GM18499 (cell line): ENCODE measurements around the gene MOSPD2.

Experiments used
- ATAC-seq: cut with Tn5 transposase; IDR thresholded peaks from one replicate; pipeline ENCODE4 v1.9.1; 2021; ENCODE audit warnings: moderate number of reproducible peaks; ENCODE audit not compliant: insufficient read depth, unreplicated experiment

Gene MOSPD2

GRCh38 chrX:14903891-14904290, 30.7 kb downstream of the MOSPD2 start:
- no peak for ATAC-seq

GRCh38 chrX:14913241-14913640, 40.0 kb downstream of the MOSPD2 start:
- no peak for ATAC-seq

GRCh38 chrX:14915596-14915995, 42.4 kb downstream of the MOSPD2 start:
- ATAC-seq = no peak

DNA sequence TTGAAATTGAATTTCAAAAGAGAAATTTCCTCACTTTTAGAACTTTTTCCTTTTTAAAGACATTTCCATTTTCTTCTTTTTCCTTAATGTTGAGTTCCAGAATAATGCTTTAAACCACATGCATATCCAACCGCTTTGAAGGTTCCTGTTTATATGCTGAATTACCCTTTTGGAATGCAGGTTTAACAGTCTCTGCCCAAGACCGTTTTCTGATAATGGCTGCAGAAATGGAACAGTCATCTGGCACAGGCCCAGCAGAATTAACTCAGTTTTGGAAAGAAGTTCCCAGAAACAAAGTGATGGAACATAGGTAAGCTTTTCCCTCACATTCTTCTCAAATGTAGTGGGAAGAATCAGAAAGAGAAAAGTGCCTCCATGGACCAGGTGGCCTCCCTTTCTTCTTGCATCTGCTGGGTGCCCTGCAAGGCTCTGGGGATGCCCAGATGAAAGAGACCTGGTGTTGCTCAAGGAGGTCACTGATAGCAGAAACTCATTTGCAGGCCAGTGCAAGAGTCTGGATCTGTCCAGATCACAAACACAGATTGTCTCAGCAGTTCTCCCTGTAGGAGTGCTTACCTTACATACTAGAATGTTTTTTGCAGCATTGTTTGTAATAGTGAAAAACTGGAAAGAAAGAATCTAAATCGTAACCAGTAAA, 42.9 kb downstream of the MOSPD2 start:
- no peak for ATAC-seq

DNA sequence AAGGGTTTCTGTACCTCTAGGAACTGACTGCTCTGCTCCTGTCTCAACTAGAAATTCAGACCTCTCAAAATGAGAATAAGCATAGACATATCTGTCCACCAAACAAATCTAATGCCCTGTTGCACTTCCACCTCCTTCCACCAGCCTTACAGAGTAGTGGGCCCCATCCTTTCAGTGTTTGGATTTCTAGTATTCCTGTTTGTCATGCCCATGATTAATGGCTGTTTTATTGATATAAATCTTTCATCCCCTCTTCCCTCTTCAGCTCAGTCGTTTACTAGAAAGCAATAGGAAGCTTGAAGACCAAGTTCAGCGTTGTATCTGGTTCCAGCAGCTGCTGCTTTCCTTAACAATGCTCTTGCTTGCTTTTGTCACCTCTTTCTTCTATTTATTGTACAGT, 46.2 kb downstream of the MOSPD2 start:
- no peak for ATAC-seq

DNA sequence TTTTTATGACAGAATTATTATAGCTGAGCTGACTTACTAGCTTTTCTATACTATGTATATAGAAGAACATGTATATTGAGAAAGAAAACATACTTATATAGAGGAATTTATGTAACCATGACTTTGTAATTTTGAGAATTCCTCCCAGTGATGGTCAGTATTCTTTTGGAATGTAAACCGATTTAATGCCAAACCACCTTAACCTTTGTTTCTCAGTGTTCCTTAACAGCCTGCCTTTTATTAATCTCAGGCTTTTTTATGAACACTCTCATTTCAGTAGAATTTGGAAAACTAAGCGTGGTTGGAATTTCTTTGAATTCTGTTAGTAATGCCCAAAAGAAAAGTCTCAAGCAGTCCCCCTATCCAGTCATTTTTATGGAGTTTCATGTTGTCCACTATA, 47.0 kb downstream of the MOSPD2 start:
- ATAC-seq = no peak

DNA sequence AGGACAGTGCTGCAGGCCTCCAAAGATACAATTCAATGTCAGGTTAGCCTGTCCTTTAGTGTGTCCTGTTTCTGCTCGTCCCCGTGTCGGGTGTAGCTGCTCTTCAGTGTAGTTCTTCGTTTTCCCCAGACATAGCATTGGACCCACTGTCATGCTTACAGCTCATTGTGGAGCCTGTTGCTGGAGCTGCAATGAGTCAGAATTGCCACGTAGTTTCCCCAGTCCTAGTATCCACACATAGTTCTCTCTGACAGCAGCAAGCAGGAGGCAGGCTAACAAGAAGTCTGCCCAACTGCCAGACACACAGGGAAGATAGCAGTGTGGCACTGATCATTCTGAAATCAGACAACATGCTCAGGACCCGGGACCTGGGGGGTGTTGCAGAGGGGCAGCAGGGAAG, 49.2 kb downstream of the MOSPD2 start:
- ATAC-seq = no peak

DNA sequence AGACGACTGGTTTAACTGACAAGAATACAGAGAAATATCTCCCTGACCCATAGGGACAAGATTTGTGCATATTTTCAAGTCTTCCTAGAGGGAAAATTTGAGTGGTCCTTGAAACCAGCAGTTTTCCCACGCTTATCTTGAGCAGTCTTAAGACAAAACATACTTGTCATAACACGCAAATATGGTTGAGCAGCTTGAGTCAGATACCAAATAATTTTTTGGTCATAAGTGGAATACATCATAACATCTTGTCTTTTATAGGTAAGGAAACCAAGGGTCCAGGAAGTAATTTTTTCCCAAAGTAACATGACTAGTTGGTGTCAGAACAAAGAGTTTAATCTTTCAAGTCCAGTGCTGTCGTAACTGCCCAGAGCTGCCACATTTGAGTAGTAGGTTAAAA, 50.5 kb downstream of the MOSPD2 start:
- ATAC-seq = no peak

GRCh38 chrX:14926471-14926870, 53.2 kb downstream of the MOSPD2 start:
- ATAC-seq = no peak

DNA sequence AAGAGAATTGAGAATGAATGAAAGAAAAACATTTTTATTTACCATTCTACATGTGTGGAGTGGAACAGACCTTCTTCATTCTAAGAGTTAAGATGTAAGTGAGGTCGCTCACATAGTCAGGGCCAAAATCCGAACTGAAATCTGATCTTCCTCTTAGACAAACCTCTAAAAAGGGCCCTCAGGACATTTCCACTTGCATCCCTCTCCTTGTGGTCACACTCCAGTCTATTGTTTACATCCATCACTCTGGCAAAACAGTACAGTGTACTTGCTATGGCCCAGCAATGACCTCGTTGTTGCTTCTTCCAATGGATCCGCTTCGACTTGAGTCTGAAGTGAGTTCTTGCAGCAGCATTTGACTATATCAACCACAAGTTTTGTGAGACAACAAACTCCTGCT, 54.2 kb downstream of the MOSPD2 start:
- ATAC-seq = no peak

- no peak for ATAC-seq
These were observed 57.4 kb downstream of the MOSPD2 start for GRCh38 chrX:14930663-14931062.

- no peak for ATAC-seq
These were observed 58.9 kb downstream of the MOSPD2 start for GRCh38 chrX:14932136-14932535.

GRCh38 chrX:14934423-14934822, 61.2 kb downstream of the MOSPD2 start:
- ATAC-seq = no peak

GRCh38 chrX:14936561-14936960, 63.3 kb downstream of the MOSPD2 start:
- no peak for ATAC-seq

DNA sequence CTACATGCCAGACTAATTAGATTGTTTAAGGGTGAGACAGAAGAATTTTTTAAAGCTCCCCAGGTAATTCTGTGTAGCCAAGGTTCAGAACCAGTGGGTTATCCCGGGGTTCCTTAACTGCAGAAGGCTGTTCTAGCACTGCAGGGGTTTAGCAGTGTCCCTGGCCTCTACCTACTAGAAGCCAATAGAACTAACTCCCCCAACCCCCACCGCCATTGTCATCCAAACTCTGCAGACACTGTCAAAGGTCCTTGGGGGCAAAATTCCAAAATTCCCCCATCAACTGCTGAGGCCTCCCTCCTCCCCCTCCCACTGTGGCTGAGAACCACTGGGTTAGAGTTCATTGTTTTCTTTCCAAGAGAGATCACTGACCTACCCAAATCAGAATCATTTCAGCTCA, 66.4 kb downstream of the MOSPD2 start:
- no peak for ATAC-seq

- no peak for ATAC-seq
These were observed 68.1 kb downstream of the MOSPD2 start for GRCh38 chrX:14941301-14941700.

GRCh38 chrX:14942341-14942740, 69.1 kb downstream of the MOSPD2 start:
- ATAC-seq = no peak

DNA sequence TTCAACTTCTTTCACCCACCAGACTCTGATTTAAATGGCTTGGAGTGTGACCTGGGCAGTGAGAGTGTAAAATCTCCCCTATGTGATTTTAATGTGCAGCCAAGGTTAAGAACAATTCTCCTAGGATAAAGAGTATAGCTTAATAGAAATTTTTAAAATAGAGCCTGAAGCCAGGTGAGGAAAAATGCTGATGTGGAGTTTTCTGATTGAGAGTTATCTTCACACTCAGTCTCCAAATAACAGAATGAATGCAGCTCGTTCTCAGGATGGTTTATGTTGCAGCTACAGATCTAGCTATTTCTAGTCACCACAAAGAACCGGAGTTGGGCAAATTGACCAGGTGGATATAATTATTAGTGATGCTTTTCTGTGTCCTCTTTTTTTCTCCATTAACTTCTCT, 70.7 kb downstream of the MOSPD2 start:
- ATAC-seq = no peak

DNA sequence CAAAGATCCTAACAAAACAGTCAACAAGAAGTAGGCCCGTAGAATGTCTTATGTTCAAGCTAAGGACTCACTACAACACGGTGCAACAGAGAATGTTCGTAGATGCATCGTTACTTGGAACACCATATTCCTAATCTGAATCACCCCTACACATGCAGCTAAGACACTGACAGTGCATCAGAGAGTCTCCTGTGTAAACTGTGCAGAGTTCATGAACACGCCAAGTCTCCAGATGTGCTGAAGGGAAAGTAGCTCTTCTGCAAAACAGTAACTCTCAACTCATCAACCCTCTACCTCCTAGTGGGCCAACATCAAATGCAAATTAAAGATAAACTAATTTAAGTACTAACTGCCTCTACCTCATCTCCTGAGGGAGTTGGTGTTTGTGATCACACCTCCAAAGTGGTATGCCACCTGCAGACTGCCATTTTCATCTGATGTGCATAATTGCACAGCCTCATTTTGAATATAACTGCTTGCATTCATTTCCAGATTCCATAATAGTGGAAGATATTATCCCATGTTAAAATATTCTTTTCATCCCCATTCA, 73.5 kb downstream of the MOSPD2 start:
- ATAC-seq = no peak

DNA sequence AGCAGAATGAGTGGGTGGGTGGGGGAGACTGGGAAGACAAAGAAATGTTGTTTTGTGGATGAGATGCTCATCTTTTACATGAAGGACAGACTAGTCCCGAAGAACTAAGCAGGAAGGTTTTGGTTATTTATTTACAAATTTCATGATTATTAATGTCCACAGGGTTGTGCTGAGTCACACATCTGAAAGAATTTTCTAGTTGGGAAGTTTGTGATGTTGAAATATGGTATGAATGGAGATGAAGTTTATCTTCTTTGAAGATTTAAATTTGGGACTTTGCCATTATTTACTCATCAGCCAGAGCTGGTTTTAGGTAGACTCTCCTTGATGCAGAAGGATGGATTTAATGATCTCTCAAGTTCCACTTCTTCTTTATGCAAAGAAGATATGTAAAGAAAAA, 75.5 kb downstream of the MOSPD2 start:
- ATAC-seq = no peak

- no peak for ATAC-seq
These were observed 83.8 kb downstream of the MOSPD2 start for GRCh38 chrX:14956813-14957582.
